Peyer's patch (tissue), 4 donors: ENCODE data around the gene SCFD2.

Experiments
- CTCF ChIP-seq, 6 experiments: fragments of 450-650 bp in 4 of 6; fragments of 200-600 bp in 2 of 6; sonication (generic) in 1 of 6; IDR thresholded peaks; one replicate each; pipeline ENCODE4 v1.5.1; 2017 to 2019; ENCODE audit warnings: antibody characterized with exemption in 6 of 6, mild to moderate bottlenecking in 3 of 6, moderate library complexity in 1 of 6
- POLR2A ChIP-seq, 2 donors: fragments of 450-650 bp; IDR thresholded peaks; one replicate each; pipeline ENCODE4 v1.5.1; 2017; ENCODE audit warnings: antibody characterized with exemption in 2 of 2, mild to moderate bottlenecking in 2 of 2, moderate library complexity in 2 of 2

GRCh38 chr4:53307819-53308780 lies 57.8 kb downstream of the SCFD2 start:
- TF ChIP-seq CTCF (IDR thresholded peaks at IDR 0.05), result no peak
- no peak for TF ChIP-seq POLR2A (IDR thresholded peaks at IDR 0.05)
